ENCODE measurements around the gene PARP14. TPM values are rescaled to one million over a fixed set of nuclear protein-coding genes. Genes with fewer than 3 reads are reported as not detected.
A peak's percentile ranks its signal among the peaks of the same experiment; 100 is the strongest.
"Not testable (repeated sequence)": the region's sequence is repeated elsewhere in the genome, so short reads cannot be mapped to it uniquely, and the experiment has no call there.

Gene PARP14
- total RNA-seq (2014; rRNA removed; shearing (Covaris generic); ENCODE audit: low replicate concordance), result 17.9 and 18.0 TPM in 2 replicates

- Histone ChIP-seq H3K27me3 (no peaks in the 10 kb centered on the region), H3K9me3 (no peaks in the 10 kb centered on the region), H3K4me3 (peak within 1 kb of the TSS; percentile 86), H3K36me3 (peaks cover 2% of the 10 kb centered on the region)
- peak; percentile 76 for DNase-seq
Measured at GRCh38 chr3:122680475-122681283, at the start of gene PARP14. TSS of gene PARP14 (plus strand) at chr3:122680839. CDS start at chr3:122680884, 45 bp downstream.

- Histone ChIP-seq H3K27me3 (no peaks in the 10 kb centered on the region; the same call in 1 of the 2 replicates), H3K4me3 (no peak overlapping the region), H3K36me3 (no peaks in the 10 kb centered on the region), H3K9me3 (no peaks in the 10 kb centered on the region)
- no peak for DNase-seq
Measured at GRCh38 chr3:122635789-122636188, 44.9 kb upstream of the PARP14 start.

- Histone ChIP-seq H3K9me3 (no peaks in the 10 kb centered on the region), H3K36me3 (no peaks in the 10 kb centered on the region), H3K27me3 (no peaks in the 10 kb centered on the region; the same call in 1 of the 2 replicates), H3K4me3 (no peak overlapping the region)
- no peak for DNase-seq
Measured at GRCh38 chr3:122636697-122637096, 43.9 kb upstream of the PARP14 start.

- H3K4me3 ChIP-seq, result no peak overlapping the region
- no peaks in the 10 kb centered on the region for H3K36me3 ChIP-seq
- no peak for DNase-seq
- no peaks in the 10 kb centered on the region for H3K9me3 ChIP-seq
- no peaks in the 10 kb centered on the region for H3K27me3 ChIP-seq
Measured at GRCh38 chr3:122640437-122640999, 40.1 kb upstream of the PARP14 start.

- no peak for DNase-seq
- H3K4me3 ChIP-seq, result no peak overlapping the region
- no peaks in the 10 kb centered on the region for H3K9me3 ChIP-seq
- no peaks in the 10 kb centered on the region for H3K36me3 ChIP-seq
- no peaks in the 10 kb centered on the region for H3K27me3 ChIP-seq
Measured at GRCh38 chr3:122642935-122643334, 37.7 kb upstream of the PARP14 start.

- Histone ChIP-seq H3K9me3 (no peaks in the 10 kb centered on the region; the same call in 1 of the 2 replicates), H3K27me3 (no peaks in the 10 kb centered on the region), H3K4me3 (peak overlapping the region; percentile 15), H3K36me3 (no peaks in the 10 kb centered on the region)
- no peak for DNase-seq
Measured at GRCh38 chr3:122646146-122646988, 34.3 kb upstream of the PARP14 start.

GRCh38 chr3:122651233-122651907 lies 29.3 kb upstream of the PARP14 start:
- not testable (repeated sequence) for H3K36me3 ChIP-seq, H3K4me3 ChIP-seq, DNase-seq, H3K9me3 ChIP-seq, H3K27me3 ChIP-seq

- H3K36me3 ChIP-seq, H3K9me3 ChIP-seq, H3K27me3 ChIP-seq, H3K4me3 ChIP-seq, DNase-seq: not testable (repeated sequence)
Measured at GRCh38 chr3:122651962-122652361, 28.7 kb upstream of the PARP14 start.

GRCh38 chr3:122658336-122658735 lies 22.3 kb upstream of the PARP14 start:
- H3K9me3 ChIP-seq, DNase-seq, H3K27me3 ChIP-seq, H3K36me3 ChIP-seq, H3K4me3 ChIP-seq: not testable (repeated sequence)

- H3K4me3 ChIP-seq, result no peak overlapping the region
- no peaks in the 10 kb centered on the region for H3K27me3 ChIP-seq
- no peak for DNase-seq
Measured at GRCh38 chr3:122660297-122660974, 20.2 kb upstream of the PARP14 start.

GRCh38 chr3:122661633-122662032 lies 19.0 kb upstream of the PARP14 start:
- no peaks in the 10 kb centered on the region for H3K27me3 ChIP-seq
- no peak overlapping the region for H3K4me3 ChIP-seq
- no peaks in the 10 kb centered on the region for H3K36me3 ChIP-seq
- H3K9me3 ChIP-seq, result peaks cover 5% of the 10 kb centered on the region
- peak; percentile 51 for DNase-seq

More at GRCh38 chr3:122660297-122660974, 20.2 kb upstream of the PARP14 start:
- Histone ChIP-seq H3K9me3 (peaks cover 5% of the 10 kb centered on the region), H3K36me3 (no peaks in the 10 kb centered on the region)

GRCh38 chr3:122662505-122662904 lies 18.1 kb upstream of the PARP14 start:
- no peak overlapping the region for H3K4me3 ChIP-seq
- no peaks in the 10 kb centered on the region for H3K36me3 ChIP-seq
- peaks cover 5% of the 10 kb centered on the region for H3K9me3 ChIP-seq
- no peaks in the 10 kb centered on the region for H3K27me3 ChIP-seq
- DNase-seq, result no peak

GRCh38 chr3:122665226-122665786 lies 15.3 kb upstream of the PARP14 start:
- Histone ChIP-seq H3K36me3 (no peaks in the 10 kb centered on the region), H3K9me3 (peaks cover 5% of the 10 kb centered on the region), H3K4me3 (no peak overlapping the region), H3K27me3 (no peaks in the 10 kb centered on the region)
- no peak for DNase-seq

GRCh38 chr3:122665881-122666280 lies 14.8 kb upstream of the PARP14 start:
- no peak overlapping the region for H3K4me3 ChIP-seq
- DNase-seq, result no peak
- H3K36me3 ChIP-seq, result no peaks in the 10 kb centered on the region
- peaks cover 4% of the 10 kb centered on the region for H3K9me3 ChIP-seq
- H3K27me3 ChIP-seq, result no peaks in the 10 kb centered on the region

- no peaks in the 10 kb centered on the region for H3K27me3 ChIP-seq
- no peaks in the 10 kb centered on the region for H3K9me3 ChIP-seq
- no peaks in the 10 kb centered on the region for H3K36me3 ChIP-seq
- DNase-seq, result peak; percentile 71
- H3K4me3 ChIP-seq, result no peak overlapping the region
Measured at GRCh38 chr3:122668930-122669730, 11.5 kb upstream of the PARP14 start.

Data from MG63 (cell line).